NCI-H2196 treated with DMSO at 0.1 percent for 48 hours (cell line): Measurements from ENCODE around the gene SLC44A1.

Experiments used
- DNase-seq: peaks from one replicate; lab custom pipeline; 2025; ENCODE audit not compliant: unreplicated experiment; lab: John Stamatoyannopoulos, UW

Gene SLC44A1

GRCh38 chr9:105385381-105385985, 141.0 kb downstream of the SLC44A1 start:
- DNase-seq: no peak

- DNase-seq: no peak
Observed at GRCh38 chr9:105389796-105390195, 145.3 kb downstream of the SLC44A1 start.

- DNase-seq: no peak
Observed at GRCh38 chr9:105390871-105391270, 146.4 kb downstream of the SLC44A1 start.

GRCh38 chr9:105391288-105391687, 146.8 kb downstream of the SLC44A1 start:
- DNase-seq: no peak

- DNase-seq: no peak
Observed at GRCh38 chr9:105392531-105392930, 148.1 kb downstream of the SLC44A1 start.

GRCh38 chr9:105393576-105394344, 149.3 kb downstream of the SLC44A1 start:
- no peak for DNase-seq

- no peak for DNase-seq
Observed at GRCh38 chr9:105396441-105396840, 152.0 kb downstream of the SLC44A1 start.

GRCh38 chr9:105396901-105397300, 152.4 kb downstream of the SLC44A1 start:
- no peak for DNase-seq

- DNase-seq: no peak
Observed at GRCh38 chr9:105399117-105399516, 154.7 kb downstream of the SLC44A1 start.

GRCh38 chr9:105401651-105402050, 157.2 kb downstream of the SLC44A1 start:
- no peak for DNase-seq

GRCh38 chr9:105403552-105404248, 159.2 kb downstream of the SLC44A1 start:
- no peak for DNase-seq

GRCh38 chr9:105405514-105406131, 161.2 kb downstream of the SLC44A1 start:
- DNase-seq: no peak

GRCh38 chr9:105406369-105406768, 161.9 kb downstream of the SLC44A1 start:
- no peak for DNase-seq

GRCh38 chr9:105413525-105413924, 169.1 kb downstream of the SLC44A1 start:
- DNase-seq: peak; percentile 5

GRCh38 chr9:105414947-105415661, 170.7 kb downstream of the SLC44A1 start:
- DNase-seq: peak; percentile 5

GRCh38 chr9:105415662-105415980, 171.2 kb downstream of the SLC44A1 start:
- DNase-seq: no peak

GRCh38 chr9:105416840-105417239, 172.4 kb downstream of the SLC44A1 start:
- no peak for DNase-seq

GRCh38 chr9:105418588-105419500, 174.4 kb downstream of the SLC44A1 start:
- DNase-seq: no peak

- DNase-seq: no peak
Observed at GRCh38 chr9:105419816-105420597, 175.6 kb downstream of the SLC44A1 start.
